Erythroblast (primary cell): ENCODE measurements around the gene SPATS2.
A peak's percentile ranks its signal among the peaks of the same experiment; 100 is the strongest.
"Not testable (repeated sequence)": the region's sequence is repeated elsewhere in the genome, so short reads cannot be mapped to it uniquely, and the experiment has no call there.

Experiments used
- DNase-seq, 2 experiments: peaks; one replicate each; lab custom pipeline; 2025; lab: John Stamatoyannopoulos, UW
- GATA1 ChIP-seq: IDR thresholded peaks from 2 replicates; pipeline ENCODE4 v1.6.1; 2011; ENCODE audit warnings: low read depth, mild to moderate bottlenecking, control low read depth, low read length, moderate library complexity
- POLR2A ChIP-seq: IDR thresholded peaks from 2 replicates; pipeline ENCODE4 v1.6.1; 2011; ENCODE audit warnings: mild to moderate bottlenecking, low read length

The SPATS2 gene

DNA sequence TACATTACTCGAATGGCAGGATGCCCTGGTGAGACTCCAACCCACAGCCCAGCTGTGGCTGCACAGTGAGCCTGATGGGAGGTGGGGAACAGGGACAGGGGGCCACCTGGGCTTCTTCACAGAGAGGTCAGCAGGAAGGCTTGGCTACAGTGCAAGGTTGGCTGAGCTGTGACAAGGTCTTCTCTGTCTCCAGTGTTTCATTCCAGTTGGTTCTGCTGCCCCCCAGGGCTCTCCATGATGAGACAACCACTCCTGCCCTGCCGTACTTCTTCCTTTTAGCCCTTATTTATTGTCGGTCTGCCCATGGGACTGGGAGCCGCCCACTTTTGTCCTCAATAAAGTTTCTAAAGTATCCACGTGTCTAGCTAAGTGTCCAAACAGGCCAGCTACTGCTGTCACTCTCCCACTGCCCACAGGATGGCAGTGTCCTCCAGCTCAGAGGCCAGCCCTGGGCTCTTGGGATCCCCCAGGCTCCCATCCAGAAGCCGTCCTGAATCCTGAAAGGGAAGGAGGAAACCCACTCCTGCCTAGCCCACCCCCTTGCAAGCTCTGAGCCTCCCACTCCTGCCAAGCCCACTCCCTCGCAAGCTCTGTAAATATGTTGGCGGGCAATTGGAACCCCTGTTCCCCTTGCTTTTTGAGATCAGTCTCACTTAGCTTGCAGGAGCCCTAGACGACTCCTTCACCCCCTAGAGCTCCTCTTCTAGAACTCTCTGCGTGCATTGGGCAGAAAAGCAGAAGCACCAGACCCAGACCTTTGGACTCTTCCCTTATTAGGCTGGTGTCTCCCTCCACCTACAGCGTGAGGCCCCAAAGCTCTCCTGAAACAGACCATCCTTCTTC is 35.7 kb upstream of the SPATS2 start:
- peak; percentile 50 for DNase-seq
- no peak for TF ChIP-seq GATA1
- TF ChIP-seq POLR2A, result no peak

DNA sequence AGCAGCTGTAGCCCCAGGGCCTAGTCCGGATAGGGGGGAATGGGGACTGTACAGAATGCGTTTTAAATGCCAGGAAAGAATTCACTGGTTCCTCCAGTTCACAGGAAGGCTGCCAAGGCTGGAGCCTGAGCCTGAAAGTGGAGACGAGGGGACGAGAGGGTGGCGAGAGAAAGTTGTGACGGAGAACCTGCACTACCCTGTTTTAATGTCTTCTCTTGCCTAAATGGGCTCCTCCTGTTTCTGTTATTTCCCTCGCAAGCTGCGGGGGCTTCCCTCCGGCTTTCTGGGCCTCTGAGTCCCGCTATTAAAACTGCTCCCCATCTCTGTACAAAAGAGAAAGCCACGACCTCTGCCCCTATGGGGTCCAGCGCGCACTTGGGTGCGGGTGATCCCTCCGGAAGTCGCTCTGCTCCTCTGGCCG is 34.8 kb upstream of the SPATS2 start:
- TF ChIP-seq GATA1 (no peak), POLR2A (no peak)
- DNase-seq, result no peak

DNA sequence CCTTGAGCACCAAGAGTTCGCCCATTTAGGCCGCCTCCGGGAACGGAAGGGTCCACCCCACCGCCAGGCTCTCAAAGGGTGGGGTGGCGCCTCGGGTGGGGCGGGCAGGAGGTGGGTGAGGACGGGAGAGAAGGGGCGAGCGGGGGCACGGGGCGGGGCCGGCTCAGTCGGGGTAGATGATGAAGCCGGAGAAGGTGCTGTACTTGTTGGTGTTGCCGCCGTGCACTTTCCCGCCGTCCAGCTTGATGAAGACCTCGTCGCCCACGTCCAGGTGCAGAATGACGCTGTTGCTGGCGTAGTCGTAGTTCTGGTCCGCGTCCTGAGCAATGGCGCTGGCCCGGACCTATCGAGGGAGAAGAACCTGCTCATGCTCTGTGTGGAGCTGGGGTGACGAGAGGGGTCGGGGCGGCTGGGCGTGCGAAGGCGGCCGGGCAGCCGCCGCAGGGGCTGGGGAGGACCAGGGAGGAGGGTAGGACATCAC is 34.3 kb upstream of the SPATS2 start:
- TF ChIP-seq GATA1 (no peak), POLR2A (no peak)
- DNase-seq, result peak in 1 of 2 experiments; percentile 23

DNA sequence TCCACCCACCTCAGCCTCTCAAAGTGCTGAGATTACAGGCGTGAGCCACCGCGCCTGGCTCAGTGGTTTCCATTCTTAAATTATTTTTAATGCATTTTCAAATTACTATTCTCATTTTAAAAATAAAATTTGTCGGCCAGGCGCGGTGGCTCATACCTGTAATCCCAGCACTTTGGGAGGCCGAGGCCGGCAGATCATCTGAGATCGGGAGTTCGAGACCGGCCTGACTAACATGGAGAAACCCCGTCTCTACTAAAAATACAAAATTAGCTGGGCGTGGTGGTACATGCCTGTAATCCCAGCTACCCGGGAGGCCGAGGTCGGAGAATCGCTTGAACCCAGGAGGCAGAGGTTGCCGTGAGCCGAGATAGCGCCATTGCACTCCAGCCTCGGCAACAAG is 33.5 kb upstream of the SPATS2 start:
- not testable (repeated sequence) for DNase-seq

DNA sequence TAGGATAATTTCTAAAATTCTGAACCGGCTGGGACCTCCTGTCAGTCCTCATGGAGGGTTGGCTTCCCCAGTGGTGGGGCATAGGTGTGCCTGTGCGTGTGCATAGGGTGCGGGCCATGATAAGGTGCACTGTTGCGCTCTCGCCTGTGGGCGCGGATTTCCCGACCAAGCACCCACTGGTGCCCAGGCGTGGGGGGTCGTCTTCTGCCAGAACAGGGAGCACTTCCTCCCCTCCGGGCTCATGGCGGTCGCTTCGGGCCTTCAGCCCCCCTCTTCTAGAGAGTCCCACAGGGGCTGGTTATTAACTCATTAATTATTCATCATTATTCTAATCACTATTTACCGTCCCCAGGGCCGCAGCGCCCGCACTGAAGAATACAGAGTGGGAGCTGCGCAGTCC is 33.0 kb upstream of the SPATS2 start:
- TF ChIP-seq POLR2A (no peak), GATA1 (no peak)
- no peak for DNase-seq

DNA sequence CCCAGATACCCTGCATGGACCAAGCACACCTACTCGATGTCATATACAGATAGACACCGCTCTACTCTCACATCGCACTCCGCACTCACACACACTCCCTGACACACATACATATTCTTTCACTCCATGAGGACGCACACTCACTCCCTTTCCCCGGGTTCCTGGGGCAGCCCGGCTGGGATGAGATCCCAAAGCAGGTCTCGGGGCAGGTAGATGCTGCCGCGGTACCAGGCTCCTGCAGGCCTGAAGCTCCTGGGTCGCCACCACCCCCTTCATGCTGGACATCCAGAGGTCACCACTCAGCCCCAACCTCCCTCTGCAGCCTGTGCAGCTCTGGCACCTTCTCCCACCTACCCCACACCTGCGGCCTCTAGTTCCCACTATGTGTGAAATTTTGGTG is 32.6 kb upstream of the SPATS2 start:
- TF ChIP-seq GATA1 (no peak), POLR2A (no peak)
- no peak for DNase-seq

DNA sequence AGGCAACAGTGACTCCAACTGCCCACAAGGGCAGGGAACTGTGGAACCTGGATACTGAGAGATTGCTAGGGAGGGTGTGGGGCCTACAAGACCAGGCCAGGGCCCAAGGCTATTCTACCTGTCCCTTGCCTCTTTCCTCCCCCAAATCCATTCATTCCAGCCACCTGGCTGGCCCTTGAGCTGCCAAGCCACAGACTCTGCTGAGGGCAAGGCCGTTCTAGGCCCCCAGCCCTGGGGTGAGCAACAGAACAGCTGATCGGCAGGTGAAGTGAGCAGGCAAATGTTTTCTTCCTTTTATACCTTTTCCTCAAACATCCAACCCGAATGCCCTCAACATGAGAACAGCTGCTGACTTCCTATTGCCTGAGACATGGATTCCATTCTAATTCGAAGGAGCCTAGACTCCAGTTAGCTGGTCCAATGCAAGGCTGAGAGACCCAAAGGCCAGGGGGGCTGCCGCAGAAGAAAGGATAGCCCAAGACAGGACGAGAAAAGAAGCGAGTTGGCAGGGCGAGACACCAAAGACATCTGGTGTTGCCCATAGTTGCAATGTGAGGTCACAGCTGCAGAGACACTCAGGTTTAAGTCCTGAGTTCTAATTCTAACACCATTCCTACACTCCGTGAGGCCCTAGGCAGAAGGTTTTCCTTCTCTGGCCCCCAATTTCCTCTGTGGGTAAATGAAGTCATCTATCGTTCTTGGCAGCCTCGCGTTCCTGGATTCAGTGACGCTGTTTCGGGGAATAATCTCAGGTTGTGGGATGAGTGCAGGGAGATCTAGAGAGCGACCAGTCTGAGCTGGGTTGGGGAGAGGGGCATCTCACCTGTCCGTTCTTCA is 31.9 kb upstream of the SPATS2 start:
- TF ChIP-seq POLR2A (no peak), GATA1 (no peak)
- DNase-seq, result no peak

DNA sequence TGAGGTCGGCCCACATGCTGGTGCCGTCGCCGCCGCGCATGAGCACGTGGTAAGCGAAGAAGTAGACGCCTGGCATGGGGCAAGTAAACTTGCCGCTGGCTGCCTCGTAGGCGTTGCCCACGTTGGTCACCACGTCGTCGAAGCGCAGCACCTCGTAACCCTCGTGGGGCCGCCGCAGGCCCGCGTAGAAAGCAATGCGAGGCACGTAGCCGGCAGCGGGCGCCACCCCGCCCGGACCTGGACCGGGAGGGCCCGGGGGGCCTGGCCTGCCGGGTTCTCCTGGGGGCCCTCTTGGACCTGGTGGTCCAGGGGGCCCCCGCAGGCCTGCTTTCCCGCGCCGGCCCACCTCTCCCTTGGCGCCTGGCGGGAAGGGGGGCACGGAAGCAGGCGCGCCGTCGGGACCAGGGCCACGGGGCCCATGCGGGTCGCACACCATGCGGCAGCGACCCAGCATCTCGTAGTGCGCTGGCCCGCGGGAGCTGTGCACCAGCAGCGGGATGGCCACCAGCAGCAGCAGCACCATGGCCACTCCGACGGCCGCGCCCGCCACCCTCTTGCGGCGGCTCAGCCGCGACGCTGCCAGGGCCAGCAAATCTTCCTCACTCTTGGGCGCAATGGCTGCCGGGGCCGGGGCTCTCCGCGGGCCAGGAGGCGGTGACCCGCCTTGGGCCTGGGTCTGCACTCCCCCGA is 31.2 kb upstream of the SPATS2 start:
- TF ChIP-seq POLR2A, result no peak
- TF ChIP-seq GATA1, result no peak
- DNase-seq, result peak in 1 of 2 experiments; percentile 18

DNA sequence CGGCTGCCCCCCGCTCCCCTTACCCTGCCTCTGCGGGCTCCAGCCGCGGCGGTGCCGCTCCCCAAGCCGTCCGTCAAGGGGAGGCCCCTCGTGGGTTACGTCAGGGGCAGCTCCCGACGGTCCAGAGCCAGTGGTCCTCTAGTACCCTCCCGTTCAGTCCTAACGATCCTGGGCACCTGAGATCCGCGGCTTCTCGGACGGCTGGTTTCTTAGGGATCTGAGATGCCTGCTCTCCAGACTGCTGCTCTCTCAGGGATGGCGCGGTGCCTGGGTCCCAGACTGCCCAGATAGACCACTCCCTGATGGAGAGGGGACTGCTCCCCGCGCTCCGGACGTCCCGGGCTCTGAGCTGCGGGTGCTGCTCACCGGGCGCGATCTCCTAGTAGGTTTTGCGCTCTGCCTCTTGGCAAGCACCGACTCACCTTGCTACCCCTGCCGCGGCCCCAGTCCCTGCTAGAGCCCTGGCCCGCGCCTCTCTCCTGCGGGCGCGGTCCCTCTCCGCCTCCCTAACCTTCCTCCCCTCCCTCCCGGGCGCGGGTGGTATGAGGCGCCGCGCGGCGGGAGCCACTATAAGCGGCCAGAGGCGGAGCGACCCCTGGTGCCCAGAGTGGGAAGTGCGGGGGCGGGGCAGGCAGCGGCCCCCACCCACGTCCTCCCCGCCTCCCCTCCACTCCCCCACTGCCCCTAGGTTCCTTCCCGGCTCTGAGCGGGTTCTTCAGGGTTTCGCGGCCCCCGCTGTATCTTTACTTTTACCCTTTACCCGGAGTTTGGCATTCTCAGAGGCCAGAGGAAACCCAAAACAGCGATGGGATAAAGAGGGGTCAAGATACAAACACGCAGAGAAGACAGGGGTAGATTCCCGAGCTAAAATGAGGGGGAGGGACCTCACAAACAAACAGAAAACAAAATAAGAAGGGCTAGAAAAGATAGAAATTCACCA is 30.3 kb upstream of the SPATS2 start, which contains the start of gene C1QL4:
C1QL4 (minus strand) TSS at position 544 of the 940 bp plus-strand sequence. CDS start 711 bp downstream, outside the sequence.
- peak; percentile 79 to 88 for DNase-seq
- TF ChIP-seq GATA1 (no peak), POLR2A (no peak)

DNA sequence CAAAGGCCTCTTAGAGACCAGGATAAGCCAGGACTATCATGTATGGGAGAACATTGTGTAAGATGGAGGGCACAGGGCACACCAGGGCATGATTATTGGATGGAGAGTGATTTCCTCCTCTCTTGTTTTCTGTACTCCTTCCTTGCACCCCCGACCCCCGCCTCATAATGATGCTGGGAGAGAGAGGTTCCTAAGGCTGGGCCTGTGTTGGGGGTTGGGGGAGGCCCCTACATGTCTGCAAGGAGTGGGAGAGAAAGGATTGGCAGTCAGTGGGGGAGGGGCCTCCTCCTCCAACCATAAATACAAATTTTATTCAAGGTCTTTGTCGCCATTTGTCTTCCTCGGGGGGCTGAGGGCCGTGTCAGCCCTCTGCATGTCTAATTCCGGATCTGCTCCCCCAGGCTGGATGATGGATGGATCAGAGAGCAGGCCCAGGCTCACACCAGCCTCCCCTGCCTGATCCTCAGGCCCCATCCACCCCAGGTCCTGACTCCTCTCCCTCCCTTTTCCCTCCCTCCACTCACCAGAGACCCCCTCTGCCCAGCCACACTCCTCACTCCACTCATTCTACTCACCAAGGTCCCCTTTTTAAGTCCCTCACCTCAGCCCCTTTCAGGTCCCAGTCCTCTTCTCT is 28.3 kb upstream of the SPATS2 start:
- DNase-seq, result no peak
- no peak for TF ChIP-seq GATA1
- TF ChIP-seq POLR2A, result no peak

DNA sequence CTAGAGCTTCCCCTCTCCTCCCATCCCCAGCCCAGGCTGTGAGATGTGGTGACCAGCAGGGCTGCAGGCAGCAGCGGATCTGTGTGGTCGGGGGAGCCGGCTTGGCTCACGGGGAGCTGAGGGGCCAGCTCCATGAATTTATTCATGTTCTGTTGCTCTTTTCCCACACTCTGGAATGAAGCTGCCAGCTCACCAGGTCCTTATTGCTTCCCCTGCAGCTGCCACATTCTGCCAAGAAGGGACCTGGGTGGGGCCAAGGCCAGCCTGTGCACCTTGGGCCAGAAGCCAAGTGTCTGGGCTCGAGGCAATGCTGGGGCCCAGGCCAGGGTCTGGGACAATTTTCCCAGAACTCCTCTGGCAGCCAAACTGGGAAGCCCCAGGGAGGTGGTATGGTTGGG is 27.8 kb upstream of the SPATS2 start:
- DNase-seq, result peak in 1 of 2 experiments; percentile 13

More for the DNA sequence above, 27.8 kb upstream of the SPATS2 start:
- TF ChIP-seq GATA1, result no peak
- no peak for TF ChIP-seq POLR2A
